GM18909 (cell line): ENCODE results near the gene SOX6.
"Not testable (repeated sequence)": the region's sequence is repeated elsewhere in the genome, so short reads cannot be mapped to it uniquely, and the experiment has no call there.

Source experiments
- ATAC-seq: cut with Tn5 transposase; IDR thresholded peaks from one replicate; pipeline ENCODE4 v1.9.1; 2021; ENCODE audit warnings: mild to moderate bottlenecking; ENCODE audit not compliant: unreplicated experiment, poor library complexity

SOX6 gene

GRCh38 chr11:15923183-15923582 lies 433.2 kb downstream of the SOX6 start:
- ATAC-seq: no peak

GRCh38 chr11:15922745-15923144 lies 433.6 kb downstream of the SOX6 start:
- ATAC-seq: not testable (repeated sequence)

GRCh38 chr11:15920856-15921629 lies 435.3 kb downstream of the SOX6 start:
- ATAC-seq: no peak

- ATAC-seq: no peak
These were observed 437.7 kb downstream of the SOX6 start for GRCh38 chr11:15918674-15919073.

- no peak for ATAC-seq
These were observed 438.1 kb downstream of the SOX6 start for GRCh38 chr11:15918212-15918611.
